ENCODE measurements around the gene NTPCR. TPM values are rescaled to one million over a fixed set of nuclear protein-coding genes. Genes with fewer than 3 reads are reported as not detected.

The NTPCR gene
- polyA plus RNA-seq, 2 of the 4 experiments (the other 2 are of a cell fraction): 69.9 to 83.6 TPM

- CTCF ChIA-PET: interaction anchor here (1.0 to 2.1 kb wide), 2 partner anchors 18 to 271 kb away, joined by 3 to 6 read pairs; no protein-coding TSS in a partner anchor
- 72% methylated on average over 3 of the region's 3 CpGs for WGBS (ENCODE audit: missing lambda C conversion rate)
- DNase-seq (ENCODE audit: low read depth in 1 of 2, low spot score in 1 of 2) (no peak), ATAC-seq (no peak), FAIRE-seq (no peak)
- POLR2A ChIA-PET: no interaction called here
- Histone ChIP-seq H3K4me2 (no peak overlapping the region), H3K4me3 (no peak overlapping the region), H3K4me1 (no peaks in the 10 kb centered on the region), H3K9me3 (peaks cover 22% of the 10 kb centered on the region), H3K27ac (no peak overlapping the region)
- TF ChIP-seq KDM1A (IDR thresholded peaks at IDR 0.05; ENCODE audit: low read depth) (no peak), HMGXB4 (CRISPR knock-in tag; IDR thresholded peaks at IDR 0.05; ENCODE audit: borderline replicate concordance) (no peak), FOSB (CRISPR knock-in tag; IDR thresholded peaks at IDR 0.05) (no peak), ZSCAN20 (CRISPR knock-in tag; IDR thresholded peaks at IDR 0.05) (no peak), MAZ (IDR thresholded peaks at IDR 0.05; ENCODE audit: borderline replicate concordance, low read depth, low read length) (no peak), BCL3 (IDR thresholded peaks at IDR 0.05) (no peak), HOXB13 (CRISPR knock-in tag; IDR thresholded peaks at IDR 0.05; ENCODE audit: low read depth) (no peak), RNF2 (IDR thresholded peaks at IDR 0.05; ENCODE audit: borderline replicate concordance, low read depth) (no peak), FOXS1 (CRISPR knock-in tag; IDR thresholded peaks at IDR 0.05) (no peak), USF2 (IDR thresholded peaks at IDR 0.05) (no peak), REST (IDR thresholded peaks at IDR 0.05) (no peak), NPAS2 (CRISPR knock-in tag; IDR thresholded peaks at IDR 0.05; ENCODE audit: borderline replicate concordance) (no peak), TP53 (CRISPR knock-in tag; IDR thresholded peaks at IDR 0.05) (no peak), MAX (IDR thresholded peaks at IDR 0.05) (no peak), MYC (IDR thresholded peaks at IDR 0.05; ENCODE audit: borderline replicate concordance, low read length) (no peak)
Measured at GRCh38 chr1:232968965-232969364, 18.6 kb downstream of the NTPCR start.

GRCh38 chr1:232969799-232970198 lies 19.4 kb downstream of the NTPCR start:
- CTCF ChIA-PET: interaction anchor here (2.1 kb wide), 1 partner anchor 270 kb away, joined by 6 read pairs; no protein-coding TSS in a partner anchor
- WGBS (ENCODE audit: missing lambda C conversion rate): 82% methylated on average over 5 of the region's 5 CpGs

More at GRCh38 chr1:232969799-232970198, 19.4 kb downstream of the NTPCR start:
- TF ChIP-seq CEBPB (IDR thresholded peaks at IDR 0.05) (no peak), FOSL2 (IDR thresholded peaks at IDR 0.05) (no peak), FOSL2 (CRISPR knock-in tag; IDR thresholded peaks at IDR 0.05) (no peak), CBX8 (IDR thresholded peaks at IDR 0.05) (no peak), KDM5A (IDR thresholded peaks at IDR 0.05) (no peak), JUN (IDR thresholded peaks at IDR 0.05) (no peak), ESRRA (IDR thresholded peaks at IDR 0.05; ENCODE audit: borderline replicate concordance, low read length) (no peak), HOXB5 (CRISPR knock-in tag; IDR thresholded peaks at IDR 0.05) (no peak), TFCP2L1 (CRISPR knock-in tag; IDR thresholded peaks at IDR 0.05) (no peak), POLR2A (IDR thresholded peaks at IDR 0.05; ENCODE audit: low read length) (no peak), BCL3 (IDR thresholded peaks at IDR 0.05) (no peak), NR3C1 (IDR thresholded peaks at IDR 0.05) (no peak), FOSB (CRISPR knock-in tag; IDR thresholded peaks at IDR 0.05) (no peak), PHF8 (IDR thresholded peaks at IDR 0.05; ENCODE audit: borderline replicate concordance, low read depth) (no peak), JUNB (IDR thresholded peaks at IDR 0.05) (no peak), RNF2 (IDR thresholded peaks at IDR 0.05; ENCODE audit: borderline replicate concordance, low read depth) (no peak)
- Histone ChIP-seq H3K27ac (no peak overlapping the region), H3K4me1 (no peaks in the 10 kb centered on the region), H3K4me2 (no peak overlapping the region), H3K4me3 (no peak overlapping the region), H3K9me3 (peaks cover 26% of the 10 kb centered on the region)
- DNase-seq (ENCODE audit: low read depth in 1 of 2, low spot score in 1 of 2) (no peak), FAIRE-seq (no peak), ATAC-seq (no peak)
- POLR2A ChIA-PET: no interaction called here
